Muscle layer of colon (tissue), 2 donors: ENCODE measurements around the gene YAP1.
A peak's percentile ranks its signal among the peaks of the same experiment; 100 is the strongest.

Experiments used
- H3K27ac ChIP-seq: one replicate; pipeline ENCODE4 v1.7.0; 2013; ENCODE audit warnings: low read depth, mild to moderate bottlenecking, low read length, moderate library complexity
- H3K27me3 ChIP-seq, 2 donors: one replicate each; pipeline ENCODE4 v1.7.0; 2013; ENCODE audit warnings: low read length in 2 of 2, mild to moderate bottlenecking in 2 of 2; ENCODE audit not compliant: insufficient read depth in 2 of 2, control insufficient read depth in 1 of 2
- H3K36me3 ChIP-seq: one replicate; pipeline ENCODE4 v1.7.0; 2013; ENCODE audit warnings: mild to moderate bottlenecking, low read length; ENCODE audit not compliant: insufficient read depth
- H3K4me1 ChIP-seq: one replicate; pipeline ENCODE4 v1.7.0; 2013; ENCODE audit warnings: mild to moderate bottlenecking, low read length; ENCODE audit not compliant: insufficient read depth
- H3K4me3 ChIP-seq, 2 donors: one replicate each; pipeline ENCODE4 v1.7.0; 2013; ENCODE audit warnings: low read length in 2 of 2, low read depth in 1 of 2, mild to moderate bottlenecking in 1 of 2, moderate library complexity in 1 of 2
- H3K9ac ChIP-seq: one replicate; pipeline ENCODE4 v1.7.0; 2013; ENCODE audit warnings: low read length
- H3K9me3 ChIP-seq: one replicate; pipeline ENCODE4 v1.7.0; 2013; ENCODE audit warnings: mild to moderate bottlenecking, low read length
- donor health status: abdominal sarcoma.
- donor health status: Adenocarcinoma of cecum.

Gene YAP1

DNA sequence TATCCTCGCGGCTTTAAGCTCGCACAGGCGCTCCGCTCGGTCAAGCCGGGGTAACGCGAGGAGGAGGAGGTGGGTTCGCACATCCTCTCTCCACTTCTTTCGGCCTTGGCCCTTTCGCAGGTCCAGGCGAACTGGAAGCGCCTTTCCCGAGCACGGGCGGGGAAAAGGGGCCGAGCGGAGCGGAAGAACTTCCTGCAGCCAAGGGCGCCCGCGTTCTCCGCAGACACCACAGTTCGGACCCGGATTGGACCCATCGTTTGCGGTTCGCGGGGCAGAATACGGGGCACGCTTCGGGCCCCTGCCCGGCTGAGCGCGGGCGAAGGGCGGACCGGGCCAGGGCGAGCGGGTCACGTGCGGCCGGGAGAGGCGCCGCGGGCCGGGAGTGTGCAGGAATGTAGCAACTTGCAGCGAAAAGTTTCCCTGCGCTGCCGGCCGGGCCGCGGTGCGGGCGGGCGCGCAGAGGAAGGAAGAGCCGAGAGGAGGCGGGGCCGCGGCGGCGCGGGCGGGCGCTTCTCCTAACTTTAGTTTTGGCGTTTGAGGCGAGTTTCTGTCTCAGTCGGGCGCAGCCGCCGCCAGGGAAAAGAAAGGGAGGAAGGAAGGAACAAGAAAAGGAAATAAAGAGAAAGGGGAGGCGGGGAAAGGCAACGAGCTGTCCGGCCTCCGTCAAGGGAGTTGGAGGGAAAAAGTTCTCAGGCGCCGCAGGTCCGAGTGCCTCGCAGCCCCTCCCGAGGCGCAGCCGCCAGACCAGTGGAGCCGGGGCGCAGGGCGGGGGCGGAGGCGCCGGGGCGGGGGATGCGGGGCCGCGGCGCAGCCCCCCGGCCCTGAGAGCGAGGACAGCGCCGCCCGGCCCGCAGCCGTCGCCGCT is at the start of gene YAP1:
Gene YAP1, plus strand, starts transcription at position 552 of the 865 bp plus-strand sequence. CDS start 402 bp downstream, outside the sequence.
- Histone ChIP-seq H3K27ac (peak within 1 kb of the TSS; percentile 95), H3K27me3 (no peaks in the 10 kb centered on the region), H3K9ac (peak within 1 kb of the TSS; percentile 92), H3K36me3 (no peaks in the 10 kb centered on the region), H3K9me3 (no peaks in the 10 kb centered on the region), H3K4me1 (peaks cover 17% of the 10 kb centered on the region), H3K4me3 (peak within 1 kb of the TSS; percentile 78 to 91)

DNA sequence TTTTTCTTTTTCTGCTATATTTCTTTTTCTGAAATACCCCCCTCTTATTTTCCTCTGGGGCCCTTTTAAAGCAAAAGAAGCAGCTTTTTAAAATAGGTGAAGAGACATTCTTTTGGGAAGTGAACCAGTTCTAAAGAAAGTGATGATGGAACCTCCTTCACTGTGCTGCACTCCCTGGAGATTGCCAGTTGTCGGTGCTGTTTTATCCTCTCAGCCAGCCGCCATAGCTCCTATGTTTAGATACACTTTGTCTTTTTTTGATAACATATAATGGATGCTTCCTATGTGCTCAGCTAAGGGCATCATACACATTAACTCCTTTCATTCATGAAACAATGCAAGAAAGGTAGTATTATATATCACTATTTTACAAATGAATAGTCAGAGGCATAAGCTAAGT is 49.0 kb upstream of the YAP1 start:
- H3K27ac ChIP-seq, result no peak overlapping the region
- no peaks in the 10 kb centered on the region for H3K4me1 ChIP-seq
- no peaks in the 10 kb centered on the region for H3K36me3 ChIP-seq
- H3K4me3 ChIP-seq, result no peak overlapping the region
- H3K9me3 ChIP-seq, result no peaks in the 10 kb centered on the region
- no peaks in the 10 kb centered on the region for H3K27me3 ChIP-seq
- no peak overlapping the region for H3K9ac ChIP-seq

DNA sequence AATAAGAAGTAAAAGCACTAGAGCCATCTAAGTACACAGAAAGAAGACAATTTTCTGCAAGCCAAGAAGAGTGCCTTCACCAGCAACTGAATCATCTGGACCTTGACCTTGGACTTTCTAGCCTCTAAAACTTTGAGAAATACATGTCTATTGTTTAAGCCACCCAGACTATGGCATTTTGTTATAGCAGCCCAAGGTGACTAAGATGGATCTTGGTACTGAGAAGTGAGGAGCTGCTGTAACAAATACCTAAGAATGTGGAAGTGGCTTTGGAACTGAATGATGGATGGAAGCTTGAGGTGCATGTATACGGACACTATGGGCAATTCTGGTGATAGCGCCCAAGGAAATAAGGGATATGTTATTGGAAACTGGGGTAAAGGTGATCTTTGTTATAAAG is 48.1 kb upstream of the YAP1 start:
- H3K9me3 ChIP-seq, result no peaks in the 10 kb centered on the region
- H3K27ac ChIP-seq, result no peak overlapping the region
- H3K4me1 ChIP-seq, result no peaks in the 10 kb centered on the region
- H3K9ac ChIP-seq, result no peak overlapping the region
- H3K27me3 ChIP-seq, result no peaks in the 10 kb centered on the region
- no peaks in the 10 kb centered on the region for H3K36me3 ChIP-seq
- H3K4me3 ChIP-seq, result no peak overlapping the region

DNA sequence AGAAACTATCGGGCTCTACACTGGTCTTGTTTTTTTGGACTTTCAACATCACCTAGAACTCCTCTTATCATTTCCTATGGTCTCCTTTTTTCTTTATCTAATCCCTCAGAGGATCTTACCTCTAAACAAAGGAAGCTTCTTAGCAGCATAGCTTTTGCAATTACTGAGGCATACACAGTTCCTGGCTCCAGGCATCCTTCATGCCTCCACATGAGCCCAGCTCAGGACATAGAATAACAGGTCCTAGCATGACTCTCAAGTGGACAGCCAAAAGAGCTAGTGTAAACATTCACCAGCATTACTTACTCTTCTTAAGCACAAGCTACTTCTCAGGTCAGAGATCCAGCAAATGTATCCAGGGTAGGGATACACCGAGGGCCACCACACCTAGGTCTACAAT is 45.9 kb upstream of the YAP1 start:
- no peak overlapping the region for H3K4me3 ChIP-seq
- no peak overlapping the region for H3K9ac ChIP-seq
- H3K27ac ChIP-seq, result no peak overlapping the region
- no peaks in the 10 kb centered on the region for H3K36me3 ChIP-seq
- no peaks in the 10 kb centered on the region for H3K4me1 ChIP-seq
- no peaks in the 10 kb centered on the region for H3K9me3 ChIP-seq
- H3K27me3 ChIP-seq, result no peaks in the 10 kb centered on the region

DNA sequence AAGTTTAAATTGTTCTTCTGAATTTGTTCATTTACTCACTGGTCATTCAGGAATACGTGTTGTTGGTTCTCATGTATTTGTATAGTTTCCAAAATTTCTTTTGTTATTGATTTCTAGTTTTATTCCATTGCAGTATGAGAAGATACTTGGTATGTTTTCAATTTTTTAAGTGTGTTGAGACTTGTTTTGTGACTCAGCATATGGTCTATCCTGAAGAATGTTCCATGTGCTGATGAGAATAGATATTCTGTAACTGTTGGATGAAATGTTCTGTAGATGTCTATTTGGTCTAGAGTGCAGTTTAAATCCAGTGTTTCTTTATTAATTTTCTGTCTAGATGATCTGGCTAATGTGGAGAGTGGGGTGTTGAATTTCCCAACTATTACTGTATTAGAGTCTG is 39.5 kb upstream of the YAP1 start:
- no peaks in the 10 kb centered on the region for H3K36me3 ChIP-seq
- no peaks in the 10 kb centered on the region for H3K27me3 ChIP-seq
- H3K9ac ChIP-seq, result no peak overlapping the region

DNA sequence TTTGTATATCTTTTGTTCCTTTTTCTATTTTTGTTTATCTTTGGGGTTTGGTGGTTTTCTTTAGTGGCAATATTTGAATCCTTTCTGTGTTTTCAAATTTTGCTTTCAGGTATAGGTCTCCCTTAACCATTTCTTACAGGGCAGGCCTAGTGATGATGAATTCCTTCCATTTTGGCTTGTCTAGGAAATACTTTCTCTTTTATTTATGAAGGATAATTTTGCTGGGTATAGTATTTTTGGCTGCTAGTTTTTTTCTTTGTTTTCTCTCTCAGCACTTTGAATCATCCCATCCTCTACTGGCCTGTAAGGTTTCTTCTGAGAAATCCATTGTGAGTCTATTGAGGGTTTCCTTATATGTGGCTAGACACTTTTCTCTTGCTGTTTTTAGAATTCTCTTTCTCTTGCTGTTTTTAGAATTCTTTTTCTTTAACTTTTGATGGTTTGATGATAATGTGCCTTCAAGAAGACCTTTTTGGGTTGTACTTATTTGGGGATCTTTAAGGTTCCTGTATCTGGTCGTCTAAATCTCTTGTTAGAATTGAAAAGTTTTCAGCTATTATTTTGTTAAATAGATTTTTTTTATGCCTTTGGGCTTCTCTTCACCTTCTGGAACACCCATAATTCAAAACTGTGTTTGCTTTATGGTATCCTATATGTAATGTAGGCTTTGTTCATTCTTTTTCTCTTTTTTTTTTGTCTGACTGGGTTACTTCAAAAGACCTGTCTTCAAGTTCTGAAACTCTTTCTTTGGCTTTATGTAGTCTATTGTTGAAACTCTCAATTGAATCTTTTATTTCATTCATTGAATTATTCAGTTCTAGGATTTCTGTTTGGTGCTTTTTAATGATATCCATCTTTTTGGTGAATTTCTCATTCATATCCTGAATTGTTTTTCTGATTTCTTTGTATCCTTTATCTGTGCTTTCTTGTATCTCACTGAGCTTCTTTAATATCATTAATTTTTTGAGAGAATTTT is 38.5 kb upstream of the YAP1 start:
- Histone ChIP-seq H3K4me1 (no peaks in the 10 kb centered on the region), H3K36me3 (no peaks in the 10 kb centered on the region), H3K27me3 (no peaks in the 10 kb centered on the region), H3K4me3 (no peak overlapping the region), H3K9ac (no peak overlapping the region), H3K9me3 (peaks cover 6% of the 10 kb centered on the region), H3K27ac (no peak overlapping the region)

More for the DNA sequence above, 39.5 kb upstream of the YAP1 start:
- peaks cover 6% of the 10 kb centered on the region for H3K9me3 ChIP-seq
- no peaks in the 10 kb centered on the region for H3K4me1 ChIP-seq
- no peak overlapping the region for H3K27ac ChIP-seq
- H3K4me3 ChIP-seq, result no peak overlapping the region

DNA sequence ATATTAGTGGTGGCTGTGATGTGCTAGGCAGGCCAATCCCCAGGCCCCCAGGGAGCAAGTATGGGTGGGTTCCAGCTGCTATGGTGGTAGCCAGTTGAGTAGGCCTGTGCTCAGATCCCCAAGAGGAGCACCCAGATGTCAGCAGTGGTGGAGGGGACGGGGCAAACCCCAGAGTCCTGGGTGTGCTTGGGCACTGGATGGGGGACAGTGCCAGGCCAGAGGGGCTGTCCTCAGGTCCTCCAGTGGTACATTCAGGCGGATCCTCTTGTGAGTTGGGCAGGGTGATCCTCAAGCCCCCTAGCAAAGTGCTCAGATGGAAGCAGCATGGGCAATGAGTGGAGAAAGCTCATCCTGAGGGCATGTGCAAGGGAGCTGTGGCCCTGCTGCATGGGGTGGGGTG is 37.0 kb upstream of the YAP1 start:
- no peaks in the 10 kb centered on the region for H3K4me1 ChIP-seq
- H3K27ac ChIP-seq, result no peak overlapping the region
- H3K4me3 ChIP-seq, result no peak overlapping the region
- no peak overlapping the region for H3K9ac ChIP-seq
- peaks cover 6% of the 10 kb centered on the region for H3K9me3 ChIP-seq
- H3K27me3 ChIP-seq, result no peaks in the 10 kb centered on the region
- no peaks in the 10 kb centered on the region for H3K36me3 ChIP-seq

DNA sequence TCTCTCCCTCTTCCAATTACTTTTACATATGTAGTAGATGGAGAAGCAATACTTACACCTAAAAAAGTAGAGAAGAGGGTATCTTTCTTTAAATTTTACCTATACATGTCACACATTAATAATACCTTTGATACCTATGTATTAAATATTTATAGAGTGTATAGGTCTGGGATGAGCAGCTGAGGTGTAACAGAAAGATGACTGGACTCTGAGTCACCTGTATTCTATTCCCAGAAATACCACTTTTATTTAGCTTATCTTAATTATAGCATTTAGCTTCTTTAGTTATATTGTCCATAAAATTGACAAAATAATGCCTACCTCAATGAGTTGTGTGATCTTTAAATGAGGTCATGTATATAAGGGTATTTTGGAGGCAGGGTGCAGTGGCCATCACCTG is 30.6 kb upstream of the YAP1 start:
- no peaks in the 10 kb centered on the region for H3K4me1 ChIP-seq
- H3K9ac ChIP-seq, result no peak overlapping the region
- no peak overlapping the region for H3K27ac ChIP-seq
- no peak overlapping the region for H3K4me3 ChIP-seq
- no peaks in the 10 kb centered on the region for H3K27me3 ChIP-seq
- no peaks in the 10 kb centered on the region for H3K9me3 ChIP-seq
- H3K36me3 ChIP-seq, result no peaks in the 10 kb centered on the region

DNA sequence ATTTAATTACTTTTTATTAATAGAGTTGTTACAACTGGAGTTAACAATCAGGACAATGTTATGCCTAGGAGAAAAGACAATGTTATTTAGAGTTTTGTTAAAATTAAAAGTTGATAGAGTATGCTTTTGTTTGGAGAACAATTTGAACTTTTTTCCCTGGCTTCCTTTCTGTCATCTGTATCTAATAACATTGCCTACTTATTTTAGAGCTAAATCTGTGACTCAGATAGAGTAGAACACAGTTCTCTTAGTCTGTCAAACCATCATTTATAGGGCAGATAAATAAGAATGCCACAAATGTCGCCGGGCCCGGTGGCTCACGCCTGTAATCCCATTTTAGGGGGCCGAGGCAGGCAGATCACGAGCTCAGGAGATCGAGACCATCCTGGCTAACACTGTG is 28.9 kb upstream of the YAP1 start:
- Histone ChIP-seq H3K36me3 (no peaks in the 10 kb centered on the region), H3K27ac (no peak overlapping the region), H3K4me1 (no peaks in the 10 kb centered on the region), H3K27me3 (no peaks in the 10 kb centered on the region), H3K9me3 (no peaks in the 10 kb centered on the region), H3K9ac (no peak overlapping the region), H3K4me3 (no peak overlapping the region)

DNA sequence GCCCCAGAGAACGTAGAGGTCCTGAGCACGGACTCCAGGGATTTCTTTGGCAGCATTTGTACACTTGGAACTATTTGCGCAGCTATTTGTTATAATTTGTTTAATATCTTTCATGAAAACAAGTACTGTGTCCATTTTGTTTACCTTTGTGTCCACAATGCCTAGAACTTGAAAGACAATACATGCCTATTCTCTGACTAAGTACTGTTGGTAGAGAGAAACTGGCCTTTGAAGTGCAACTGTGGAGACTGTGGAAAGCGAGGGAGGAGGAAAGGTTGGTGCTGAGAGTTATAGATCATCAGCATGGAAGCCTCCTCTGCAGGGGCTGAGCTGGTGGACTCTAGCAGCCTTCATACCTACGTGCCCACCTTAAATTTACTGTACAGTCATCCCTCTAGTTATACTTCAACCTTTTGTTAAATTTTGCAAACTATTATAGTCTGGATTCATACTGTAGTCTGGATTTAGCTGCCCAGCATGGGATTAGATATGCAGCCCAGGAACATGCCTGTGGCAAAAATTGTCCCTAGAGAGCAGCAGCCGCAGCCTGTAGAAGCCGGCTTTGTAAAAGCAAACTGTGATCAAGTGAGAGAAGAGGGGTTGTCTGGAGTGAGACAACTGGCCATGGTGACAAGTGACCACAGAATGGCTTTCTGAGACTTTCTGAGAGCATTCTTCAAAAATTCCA is 24.2 kb upstream of the YAP1 start:
- no peak overlapping the region for H3K4me3 ChIP-seq
- H3K27ac ChIP-seq, result no peak overlapping the region
- no peaks in the 10 kb centered on the region for H3K27me3 ChIP-seq
- H3K36me3 ChIP-seq, result no peaks in the 10 kb centered on the region
- no peak overlapping the region for H3K9ac ChIP-seq
- no peaks in the 10 kb centered on the region for H3K4me1 ChIP-seq
- H3K9me3 ChIP-seq, result no peaks in the 10 kb centered on the region

DNA sequence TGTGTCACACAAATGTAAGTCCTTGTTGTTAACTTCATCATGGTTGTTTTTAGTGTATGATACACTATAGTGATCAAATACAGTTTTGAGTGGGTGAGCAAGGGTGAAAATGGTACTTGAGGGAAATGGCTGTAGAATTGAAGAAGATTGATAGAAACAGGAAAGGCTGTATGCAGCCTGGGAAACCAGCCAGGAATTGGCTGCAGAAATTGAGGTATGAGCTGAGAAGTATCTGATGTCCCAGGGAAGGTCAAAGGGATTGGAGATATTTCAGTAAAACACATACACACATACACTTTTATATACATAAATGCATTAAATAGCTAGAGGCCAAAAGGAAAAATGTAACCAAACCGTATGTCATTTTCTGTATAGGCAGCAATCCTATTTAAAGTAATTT is 13.1 kb upstream of the YAP1 start:
- Histone ChIP-seq H3K9ac (no peak overlapping the region), H3K4me1 (no peaks in the 10 kb centered on the region), H3K27ac (no peak overlapping the region), H3K36me3 (no peaks in the 10 kb centered on the region), H3K27me3 (no peaks in the 10 kb centered on the region), H3K9me3 (no peaks in the 10 kb centered on the region), H3K4me3 (no peak overlapping the region)
